GM15510 (cell line): ENCODE measurements around the gene TLR8.

ENCODE experiments used
- POLR2A ChIP-seq: IDR thresholded peaks from 3 replicates; pipeline ENCODE4 v1.6.1; 2011; ENCODE audit warnings: borderline replicate concordance; ENCODE audit not compliant: insufficient read length; ENCODE audit errors: extremely low read depth

Gene TLR8

GRCh38 chrX:12920990-12921389 is 14.6 kb downstream of the TLR8 start:
- TF ChIP-seq POLR2A = no peak

- no peak for TF ChIP-seq POLR2A
Measured at GRCh38 chrX:12921886-12922598, 15.6 kb downstream of the TLR8 start.

GRCh38 chrX:12922599-12922919 is 16.1 kb downstream of the TLR8 start:
- no peak for TF ChIP-seq POLR2A

- no peak for TF ChIP-seq POLR2A
Measured at GRCh38 chrX:12929701-12930100, 23.3 kb downstream of the TLR8 start.

GRCh38 chrX:12930150-12930549 is 23.7 kb downstream of the TLR8 start:
- no peak for TF ChIP-seq POLR2A

GRCh38 chrX:12932244-12932643 is 25.8 kb downstream of the TLR8 start:
- no peak for TF ChIP-seq POLR2A

GRCh38 chrX:12934850-12935249 is 28.4 kb downstream of the TLR8 start:
- TF ChIP-seq POLR2A = no peak

- no peak for TF ChIP-seq POLR2A
Measured at GRCh38 chrX:12936947-12937346, 30.5 kb downstream of the TLR8 start.

- no peak for TF ChIP-seq POLR2A
Measured at GRCh38 chrX:12945494-12945893, 39.1 kb downstream of the TLR8 start.

- no peak for TF ChIP-seq POLR2A
Measured at GRCh38 chrX:12946406-12946805, 40.0 kb downstream of the TLR8 start.

GRCh38 chrX:12946838-12947544 is 40.6 kb downstream of the TLR8 start:
- no peak for TF ChIP-seq POLR2A

GRCh38 chrX:12947545-12948235 is 41.3 kb downstream of the TLR8 start:
- TF ChIP-seq POLR2A = no peak

GRCh38 chrX:12948495-12948894 is 42.1 kb downstream of the TLR8 start:
- no peak for TF ChIP-seq POLR2A

GRCh38 chrX:12949205-12949926 is 42.9 kb downstream of the TLR8 start:
- TF ChIP-seq POLR2A = no peak
